Measurements from ENCODE around the gene NR0B2.

The NR0B2 gene

DNA sequence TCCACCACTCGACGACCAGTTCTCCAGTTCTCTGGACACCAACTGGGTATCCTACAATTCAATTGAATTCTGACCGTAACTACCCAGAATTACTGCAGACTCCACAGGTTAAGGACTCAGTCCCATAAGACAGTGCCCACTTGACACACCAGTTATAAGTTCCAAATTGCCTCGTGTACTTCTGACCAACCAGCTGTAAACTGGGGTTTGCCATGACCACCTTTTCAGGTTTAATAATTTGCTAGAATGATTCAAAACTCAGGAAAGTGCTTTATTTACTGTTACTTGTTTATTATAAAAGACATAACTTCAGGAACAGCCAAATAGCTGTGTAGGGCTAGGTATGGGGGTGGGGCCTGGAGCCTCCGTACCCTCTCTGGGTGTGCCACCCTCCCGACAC lies 23.0 kb upstream of the NR0B2 start:
- DNase-seq (ENCODE audit: low read depth in 2 of 2): no peak

DNA sequence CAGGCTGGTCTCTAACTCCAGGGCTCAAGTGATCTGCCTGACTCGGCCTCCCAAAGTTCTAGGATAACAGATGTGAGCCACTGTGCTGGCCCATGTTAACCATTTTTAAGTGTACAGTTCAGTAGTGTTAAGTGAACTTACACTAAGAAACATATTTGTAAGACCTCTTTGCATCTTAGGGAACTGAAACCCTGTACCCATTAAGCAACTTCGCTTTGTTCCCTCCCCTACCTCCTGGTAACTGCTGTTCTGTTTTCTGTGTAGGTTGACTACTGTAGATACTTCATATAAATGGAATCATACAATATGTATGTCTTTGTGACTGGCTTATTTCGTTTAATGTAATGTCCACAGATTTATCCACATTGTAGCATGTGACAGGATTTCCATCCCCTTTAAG lies 18.8 kb upstream of the NR0B2 start:
- DNase-seq (ENCODE audit: low read depth in 2 of 2): no peak

DNA sequence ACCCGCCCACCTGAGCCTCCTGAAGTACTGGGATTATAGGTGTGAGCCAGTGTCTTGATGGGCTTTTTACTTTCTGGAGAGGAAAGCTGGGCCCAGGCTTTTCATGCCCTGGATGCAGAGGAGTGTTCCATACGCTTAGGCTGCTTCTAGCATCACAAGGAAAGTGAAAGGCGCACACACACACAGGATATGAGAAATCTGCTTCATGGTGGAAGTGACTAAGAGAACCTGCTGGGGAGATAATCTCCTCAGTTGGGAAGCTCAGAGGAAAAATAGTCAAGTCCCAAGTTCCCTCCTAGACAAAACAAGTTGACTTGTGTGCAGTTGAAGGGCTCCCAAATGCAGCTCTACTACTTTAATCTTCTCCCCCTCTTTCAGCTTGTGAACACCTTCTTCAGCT lies 9.9 kb upstream of the NR0B2 start:
- no peak for DNase-seq (ENCODE audit: low read depth in 2 of 2)

DNA sequence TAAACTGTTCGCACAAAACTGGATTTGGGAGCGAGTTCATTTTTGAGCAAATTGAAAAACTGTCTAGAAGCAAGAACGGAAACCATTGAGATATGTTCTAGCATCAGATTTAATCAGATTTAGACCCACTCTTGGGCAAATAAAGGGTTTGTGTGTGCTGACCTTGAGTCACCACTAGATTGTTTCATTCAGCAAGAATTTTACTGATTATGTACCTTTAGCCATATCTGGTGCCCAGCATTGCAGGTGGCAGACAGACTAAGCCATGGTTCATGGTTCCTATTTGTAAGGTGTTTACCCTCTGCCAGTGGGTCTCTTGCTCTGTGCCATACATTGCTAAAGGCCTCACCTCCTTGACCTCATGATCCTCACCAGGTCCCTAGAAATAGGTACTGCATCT lies 9.1 kb upstream of the NR0B2 start:
- no peak for DNase-seq (ENCODE audit: low read depth in 2 of 2)

DNA sequence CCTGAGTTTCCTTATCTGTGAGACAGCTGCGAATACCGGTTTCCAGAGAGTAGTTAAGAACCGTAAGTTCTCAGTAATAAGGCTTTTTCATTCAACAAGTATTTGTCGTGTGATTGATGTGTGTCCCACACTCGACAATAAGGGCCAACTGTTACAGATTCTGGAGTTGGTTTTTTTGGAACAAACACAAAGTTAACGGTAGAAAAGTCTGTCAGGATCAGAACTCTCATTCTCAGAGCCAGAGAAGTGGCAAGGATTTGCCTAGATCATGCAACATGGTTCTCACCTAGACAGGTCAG lies 8.6 kb upstream of the NR0B2 start:
- DNase-seq (ENCODE audit: low read depth in 2 of 2): no peak

DNA sequence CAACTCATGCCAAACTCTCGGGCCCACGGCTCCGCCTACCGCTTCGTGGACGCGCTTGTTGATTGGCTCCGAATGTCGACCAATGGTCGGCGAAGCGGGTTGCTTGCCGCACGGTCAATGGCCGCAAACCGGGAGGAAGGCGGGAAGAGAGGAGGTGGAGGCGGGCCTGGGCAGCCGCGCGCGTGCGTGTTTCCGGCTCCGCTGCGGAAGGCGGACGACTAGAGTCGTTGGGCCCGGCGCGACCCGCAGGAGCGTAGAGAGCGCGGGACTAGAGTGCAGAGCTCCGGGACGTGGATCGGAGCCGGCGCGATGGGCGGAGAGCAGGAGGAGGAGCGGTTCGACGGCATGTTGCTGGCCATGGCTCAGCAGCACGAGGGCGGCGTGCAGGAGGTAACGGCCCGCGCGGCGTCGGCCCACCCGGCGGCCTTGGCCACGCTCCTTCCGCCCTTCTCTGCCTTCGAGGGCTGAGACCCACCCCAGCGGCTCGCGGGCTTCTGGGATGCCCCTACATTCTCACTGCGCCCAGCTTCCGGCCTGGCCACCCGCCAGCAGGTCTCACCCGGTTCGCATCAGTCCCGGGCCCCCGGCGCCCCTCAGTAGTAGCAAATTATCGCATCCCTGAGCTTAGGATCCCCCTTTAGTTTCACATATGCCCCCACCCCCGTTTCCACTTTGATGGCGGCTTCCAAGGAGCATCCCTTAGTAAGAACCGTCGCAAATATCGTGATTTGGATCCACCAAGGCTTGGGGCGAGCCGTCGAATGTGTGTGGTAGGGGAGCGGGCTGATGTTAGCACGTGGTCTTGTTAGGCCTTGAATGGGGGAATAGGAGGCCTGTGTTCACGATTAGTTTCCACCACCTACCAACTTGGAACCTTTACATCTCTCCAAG lies 8.0 kb upstream of the NR0B2 start, which contains the start of gene NUDC:
NUDC (plus strand) TSS at position 204 of the 891 bp plus-strand sequence; CDS start at position 310, 106 bp downstream.
- peak; percentile 93 for DNase-seq (ENCODE audit: low read depth in 2 of 2)

DNA sequence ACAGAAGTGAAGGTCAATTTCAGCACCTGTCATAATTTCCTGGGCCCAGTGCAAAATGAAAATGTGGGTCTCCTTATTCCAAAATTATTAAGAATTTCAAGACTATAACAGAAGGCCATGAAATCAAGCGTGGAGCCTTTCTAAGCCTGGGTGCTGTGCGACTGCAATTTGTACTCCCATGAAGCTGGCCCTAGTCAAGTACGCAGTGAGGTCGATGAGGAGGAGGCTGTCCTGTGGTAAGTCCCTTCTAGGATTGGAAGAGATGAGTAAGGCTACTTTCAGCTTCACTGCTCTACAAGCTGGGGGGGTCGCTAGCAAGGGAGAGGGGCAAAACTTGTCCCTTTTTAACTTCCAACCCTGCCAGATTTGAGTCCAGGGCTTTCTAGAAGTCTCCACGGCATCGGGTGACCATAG lies 7.4 kb upstream of the NR0B2 start:
- no peak for DNase-seq (ENCODE audit: low read depth in 2 of 2)

DNA sequence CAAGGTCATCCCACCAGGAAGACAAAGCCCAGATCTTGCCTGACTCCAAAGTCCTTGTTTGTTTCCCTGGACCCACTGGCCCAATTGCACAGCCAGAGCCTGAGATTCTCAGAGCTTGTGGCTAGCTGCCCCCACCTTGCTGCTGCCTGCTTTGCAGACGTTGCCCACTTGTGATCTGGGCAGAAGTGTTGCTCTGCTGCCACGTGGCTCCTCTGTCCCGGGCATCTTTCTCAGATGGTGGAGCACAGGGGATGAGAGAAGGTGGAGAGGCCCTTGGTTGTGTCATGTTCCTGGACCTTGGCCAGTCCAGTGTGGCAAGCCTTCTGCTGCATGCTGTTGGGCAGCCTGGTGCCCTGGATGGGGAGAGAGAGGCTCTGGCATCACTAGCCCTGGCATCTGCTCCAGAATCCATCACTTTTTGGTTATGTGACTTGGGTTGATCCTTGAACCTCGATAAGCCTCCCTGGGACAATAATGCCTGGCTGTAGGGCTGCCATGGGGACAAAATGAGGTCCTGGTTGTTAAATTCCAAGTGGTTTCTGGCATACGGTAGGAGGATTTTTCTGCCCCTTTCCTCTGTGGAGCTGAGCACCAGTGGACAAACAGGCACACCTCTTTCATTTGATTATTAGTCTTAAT lies 1.5 kb upstream of the NR0B2 start:
- DNase-seq (ENCODE audit: low read depth in 2 of 2): no peak

DNA sequence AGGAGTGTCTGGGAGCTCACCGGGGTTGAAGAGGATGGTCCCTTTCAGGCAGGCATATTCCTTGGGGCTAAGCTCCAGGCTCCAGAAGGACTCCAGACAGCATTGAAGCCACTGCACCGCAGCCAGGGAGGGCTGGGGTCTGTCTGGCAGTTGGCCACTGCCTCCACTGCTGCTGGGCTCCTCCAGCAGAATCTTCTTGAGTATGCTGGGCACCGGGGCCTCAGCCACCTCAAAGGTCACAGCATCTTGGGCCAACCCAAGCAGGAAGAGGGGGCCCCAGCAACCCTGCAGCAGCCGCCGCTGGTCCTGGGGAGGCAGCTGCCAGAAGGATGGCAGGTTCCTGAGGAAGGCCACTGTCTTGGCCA lies 404 bp downstream of the NR0B2 start:
- DNase-seq (ENCODE audit: low read depth in 2 of 2): no peak

DNA sequence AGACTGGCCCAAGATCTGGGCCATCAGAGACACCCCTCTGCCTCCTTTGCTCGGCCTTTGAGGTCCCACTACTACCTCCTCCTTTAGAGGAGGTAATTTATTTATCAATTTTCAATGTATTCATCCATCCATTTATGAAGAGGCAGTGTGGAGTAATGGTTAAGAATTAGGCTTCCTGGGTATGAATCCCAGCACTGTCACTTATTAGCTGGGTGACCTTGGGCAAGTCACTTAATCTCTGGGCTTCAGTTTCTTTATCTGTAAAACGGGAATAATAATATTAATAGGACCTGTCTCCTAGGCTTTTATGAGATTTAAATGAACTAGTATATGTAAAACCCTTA lies 1.7 kb downstream of the NR0B2 start:
- no peak for DNase-seq (ENCODE audit: low read depth in 2 of 2)

DNA sequence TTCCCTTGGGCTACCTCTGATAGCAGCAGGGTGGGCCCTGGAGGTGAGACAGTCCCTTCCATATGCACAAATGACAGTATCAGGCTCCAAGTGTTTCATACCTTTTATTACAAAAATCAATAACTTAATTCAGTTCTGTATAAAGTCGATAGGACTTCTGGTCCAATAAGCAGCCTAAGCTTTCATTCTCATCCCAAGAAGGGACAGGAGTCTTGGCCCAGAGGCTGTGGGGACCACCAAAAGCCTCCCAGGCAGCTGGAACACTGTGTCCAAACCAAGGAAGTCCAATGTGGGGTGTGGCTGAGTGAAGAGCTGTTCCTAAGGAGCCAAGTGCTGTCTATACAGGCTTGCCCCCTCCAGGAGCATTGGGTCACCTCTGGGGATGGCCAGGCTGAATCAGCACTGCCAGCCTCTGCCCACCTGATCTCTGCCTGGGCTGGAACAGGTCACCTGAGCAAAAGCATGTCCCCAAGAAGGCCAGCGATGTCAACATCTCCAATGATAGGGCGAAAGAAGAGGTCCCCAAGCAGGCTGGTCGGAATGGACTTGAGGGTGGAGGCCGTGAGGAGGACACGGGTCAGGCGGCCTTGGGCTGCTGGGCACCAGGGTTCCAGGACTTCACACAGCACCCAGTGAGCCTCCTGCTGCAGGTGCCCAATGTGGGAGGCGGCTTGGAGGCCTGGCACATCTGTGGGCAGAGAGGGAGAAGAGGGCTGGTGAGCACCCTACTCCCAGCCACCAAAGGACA lies 2.2 kb downstream of the NR0B2 start:
- no peak for DNase-seq (ENCODE audit: low read depth in 2 of 2)

DNA sequence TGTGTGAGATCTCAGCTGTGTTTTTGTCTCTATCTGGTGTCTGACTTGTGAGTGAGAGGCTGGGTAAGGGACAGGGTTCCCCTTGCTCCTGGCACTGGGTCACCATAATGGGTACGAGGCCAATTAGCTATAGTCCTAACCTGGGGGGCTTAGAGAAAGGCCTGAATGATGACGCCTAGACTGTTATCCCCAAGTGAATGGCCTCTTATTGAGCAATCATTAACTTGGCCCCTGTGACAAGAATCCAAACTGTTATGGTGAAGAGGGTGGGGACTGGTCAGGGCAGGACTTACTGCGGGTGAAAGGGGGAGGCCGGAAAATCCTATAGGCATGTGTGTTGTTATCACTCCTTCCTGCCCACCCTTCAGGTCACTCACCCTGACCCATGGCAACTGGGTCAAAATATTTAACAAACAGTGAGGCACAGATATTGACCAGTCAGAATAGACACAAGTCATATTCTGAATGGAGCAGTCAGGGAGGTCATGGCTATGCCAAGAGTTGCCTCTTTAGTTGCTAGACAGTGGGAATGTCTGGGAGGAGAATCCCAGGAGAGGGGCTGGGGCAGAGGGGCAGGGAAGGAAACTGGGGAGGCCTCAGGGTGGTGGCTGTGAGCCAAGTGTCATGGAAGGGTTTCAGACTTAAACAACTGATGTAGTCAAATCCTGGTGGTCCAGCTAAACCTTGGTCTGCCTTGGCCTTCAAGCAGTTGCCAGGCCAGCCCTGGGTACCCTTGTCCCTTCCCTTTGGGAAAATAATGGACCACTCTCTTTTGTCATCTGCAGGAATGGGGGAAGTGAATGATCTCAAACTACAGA lies 3.2 kb downstream of the NR0B2 start:
- no peak for DNase-seq (ENCODE audit: low read depth in 2 of 2)

DNA sequence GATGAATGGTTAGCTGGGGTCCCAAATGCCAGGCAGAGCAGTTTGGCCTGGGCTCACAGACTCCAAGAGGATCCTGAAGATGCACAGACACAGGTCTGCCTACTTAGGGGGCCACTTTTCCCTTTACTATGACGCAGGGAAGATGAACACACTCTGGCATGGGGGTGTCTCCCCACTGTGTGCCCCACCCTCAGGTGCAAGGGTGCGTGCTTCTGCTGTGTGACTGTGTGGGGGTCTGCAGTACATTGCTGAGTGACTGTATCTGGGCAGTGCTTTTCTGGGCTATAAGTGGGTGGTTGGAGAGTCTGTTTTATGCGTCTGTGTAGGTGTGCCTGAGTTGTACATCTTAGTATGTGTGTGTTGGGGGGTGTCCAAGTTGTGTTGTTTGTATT lies 3.8 kb downstream of the NR0B2 start:
- DNase-seq (ENCODE audit: low read depth in 2 of 2): no peak

DNA sequence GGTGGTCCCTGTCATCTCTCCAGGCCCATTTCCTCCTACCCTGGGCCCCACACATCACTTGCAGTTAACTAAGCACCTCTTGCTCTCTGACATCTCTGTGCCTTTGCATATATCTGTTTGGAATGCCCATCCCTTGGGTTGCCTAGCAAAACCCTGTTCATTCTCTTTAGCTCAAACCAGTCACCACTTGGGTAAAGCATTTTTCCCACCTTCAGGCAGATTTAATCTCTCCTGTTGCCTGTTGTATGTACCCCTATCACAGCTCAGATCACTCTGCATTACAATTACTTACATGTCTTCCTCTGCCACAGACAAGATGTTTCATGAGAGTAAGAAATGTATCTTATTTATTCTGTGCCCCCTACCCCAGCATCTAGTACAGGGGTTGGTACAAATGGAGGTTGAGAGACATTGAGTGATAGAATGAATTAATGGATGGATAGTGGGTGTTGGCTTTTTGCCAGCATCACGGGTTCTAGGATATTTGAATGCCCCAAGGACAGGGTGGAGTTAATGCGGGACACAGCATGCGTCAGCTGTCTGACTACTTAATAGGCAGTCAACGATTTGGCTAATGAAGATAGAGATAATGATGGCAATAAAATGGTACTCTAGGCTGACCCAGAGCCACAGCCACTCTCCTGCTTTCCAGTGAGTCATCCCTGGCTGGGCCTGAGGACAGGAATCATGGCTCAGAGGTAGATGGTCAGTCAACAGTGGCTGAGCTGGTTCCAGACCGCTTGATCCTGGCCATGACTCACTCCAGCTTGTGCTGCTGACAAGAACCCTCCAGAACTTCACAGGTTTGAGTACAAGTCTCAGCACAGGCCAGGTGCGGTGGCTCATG lies 6.5 kb downstream of the NR0B2 start:
- DNase-seq (ENCODE audit: low read depth in 2 of 2): no peak

DNA sequence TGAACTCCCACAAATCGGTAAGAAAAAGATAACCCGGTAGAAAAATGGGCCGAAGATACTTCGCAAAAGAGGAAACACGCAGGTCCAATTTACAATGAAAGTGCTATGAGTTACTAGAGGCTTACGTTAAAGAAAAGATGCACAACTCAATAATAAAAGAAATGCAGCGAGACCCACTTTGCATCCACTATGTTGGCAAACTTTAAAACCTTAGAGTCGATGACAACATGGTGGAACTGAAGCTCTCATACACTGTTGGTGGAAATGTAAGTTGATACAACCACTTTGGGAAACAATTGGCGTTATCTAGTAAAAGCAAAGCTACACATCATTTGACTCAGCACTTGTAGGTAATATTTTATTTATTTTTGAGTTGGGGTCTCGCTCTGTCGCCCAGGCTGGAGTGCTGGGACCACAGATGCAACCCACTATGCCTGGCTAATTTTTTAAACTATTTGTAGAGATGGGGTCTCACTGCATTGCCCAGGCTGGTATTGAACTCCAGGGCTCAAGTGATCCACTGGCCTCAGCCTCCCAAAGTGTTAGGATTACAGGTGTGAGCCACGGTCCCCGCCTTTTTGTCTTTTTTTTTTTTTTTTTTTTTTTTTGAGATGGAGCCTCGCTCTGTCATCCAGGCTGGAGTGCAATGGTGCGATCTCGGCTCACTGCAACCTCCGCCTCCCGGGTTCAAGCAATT lies 12.8 kb downstream of the NR0B2 start:
- DNase-seq (ENCODE audit: low read depth in 2 of 2): no peak

DNA sequence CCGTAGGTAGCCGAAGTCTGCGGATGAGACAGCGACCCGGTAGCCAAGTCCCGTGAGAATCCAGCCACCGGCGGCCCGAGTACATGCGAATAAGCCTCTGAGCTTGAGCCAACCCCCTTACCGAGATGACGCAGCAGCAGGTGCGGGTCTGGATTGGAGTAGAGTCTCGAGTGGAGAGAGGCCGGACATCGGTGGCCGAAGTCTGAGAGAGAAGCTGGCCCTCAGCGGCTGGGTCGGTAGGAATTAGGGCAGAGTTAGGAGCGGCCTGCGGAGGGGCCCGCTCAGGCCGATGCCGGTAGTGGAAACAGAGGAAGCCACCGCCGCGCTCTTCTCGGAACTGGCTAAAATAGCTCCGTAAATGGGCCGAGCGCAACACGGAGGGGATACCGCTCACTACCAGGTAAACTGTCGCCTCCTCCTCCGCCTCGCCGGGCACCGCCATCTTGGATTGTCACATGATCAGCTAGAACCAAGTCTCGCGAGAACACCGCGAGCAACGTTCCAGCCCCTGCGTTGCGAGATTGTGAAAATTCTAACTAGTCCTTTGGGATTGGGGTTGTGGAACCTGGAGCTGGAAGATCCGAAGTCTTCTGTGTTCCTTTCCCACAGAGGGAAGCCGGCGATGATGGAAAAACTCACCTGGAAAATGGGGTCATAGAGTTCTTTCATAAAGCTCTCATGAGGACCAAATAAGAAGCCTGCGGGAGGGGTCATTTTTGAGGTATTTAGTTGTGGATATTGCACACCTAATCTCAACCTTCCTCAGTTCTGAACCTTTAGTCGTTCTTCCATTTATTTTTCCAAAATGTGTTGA lies 13.6 kb downstream of the NR0B2 start, which contains the start of gene GPATCH3:
GPATCH3 (minus strand) TSS at position 467 of the 814 bp plus-strand sequence; CDS start at position 442, 25 bp downstream.
- peak; percentile 64 to 81 for DNase-seq (ENCODE audit: low read depth in 2 of 2)

DNA sequence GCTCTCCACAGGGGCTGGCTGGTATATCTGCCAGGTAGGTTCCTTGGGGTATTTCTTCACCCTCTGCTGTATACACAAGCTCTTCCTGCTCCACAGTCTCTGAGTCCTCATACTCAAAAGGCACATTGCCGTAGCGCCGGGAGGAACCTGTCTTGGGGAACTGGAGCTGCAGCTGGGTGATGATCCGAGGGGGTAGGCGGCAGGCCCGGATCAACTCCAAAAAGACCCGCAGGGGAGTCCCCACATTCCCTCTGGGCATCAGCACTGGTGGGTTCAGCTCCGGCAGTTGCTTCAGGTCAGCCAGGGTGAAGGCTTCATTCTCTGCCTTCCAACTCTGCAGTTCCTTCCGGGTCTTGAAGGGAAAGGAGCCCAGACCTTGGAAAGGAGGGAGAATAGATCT lies 16.4 kb downstream of the NR0B2 start:
- DNase-seq (ENCODE audit: low read depth in 2 of 2): no peak

DNA sequence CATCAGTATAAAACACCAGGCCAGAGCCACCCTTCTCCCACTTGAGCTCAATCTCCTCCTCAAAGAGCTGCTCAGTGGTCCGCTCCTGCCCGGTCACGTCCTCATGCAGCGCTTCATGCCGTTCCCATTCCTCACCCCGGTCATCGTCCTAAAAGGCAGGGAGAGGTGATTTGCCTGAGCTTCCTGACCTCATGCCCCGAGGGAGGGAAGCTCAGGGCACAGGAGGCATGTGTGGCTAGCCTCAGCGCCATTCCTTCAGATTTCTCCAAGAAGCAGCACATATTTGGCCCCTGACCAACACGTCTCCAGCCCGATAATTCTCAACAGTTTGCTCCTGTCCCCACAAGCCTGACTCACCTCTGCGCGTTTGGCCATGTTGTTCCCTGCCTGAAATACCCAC lies 19.5 kb downstream of the NR0B2 start:
- no peak for DNase-seq (ENCODE audit: low read depth in 2 of 2)

DNA sequence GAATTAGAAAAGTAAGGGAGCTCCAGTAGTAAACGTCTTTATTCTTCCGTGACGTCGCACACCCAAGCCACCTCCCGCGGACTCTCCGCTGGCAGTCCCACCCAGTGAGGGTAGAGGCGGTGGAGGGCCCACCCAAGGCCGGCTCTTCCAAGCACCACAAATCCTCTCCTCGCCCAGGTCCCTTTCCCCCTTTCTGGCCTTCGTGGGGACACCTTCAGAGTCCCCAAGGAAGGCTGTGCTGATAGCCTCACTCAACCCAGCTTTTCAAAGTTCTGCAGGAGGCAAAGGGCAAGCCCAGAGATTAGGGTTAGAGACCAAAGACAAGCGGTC lies 23.3 kb downstream of the NR0B2 start:
- DNase-seq (ENCODE audit: low read depth in 2 of 2): no peak

All from stimulated activated CD8-positive, alpha-beta memory T cell treated with anti-CD3 and anti-CD28 coated beads, Interleukin-15, amount 100 ng/mL, for 4 hours (primary cell).